CD4-positive, alpha-beta T cell treated with Interferon gamma for 1 hour (primary cell): ENCODE data around the gene TRNP1.

Source experiments
- DNase-seq: peaks from one replicate; pipeline ENCODE4 v3.0.0-alpha.2; 2020

The TRNP1 gene

DNA sequence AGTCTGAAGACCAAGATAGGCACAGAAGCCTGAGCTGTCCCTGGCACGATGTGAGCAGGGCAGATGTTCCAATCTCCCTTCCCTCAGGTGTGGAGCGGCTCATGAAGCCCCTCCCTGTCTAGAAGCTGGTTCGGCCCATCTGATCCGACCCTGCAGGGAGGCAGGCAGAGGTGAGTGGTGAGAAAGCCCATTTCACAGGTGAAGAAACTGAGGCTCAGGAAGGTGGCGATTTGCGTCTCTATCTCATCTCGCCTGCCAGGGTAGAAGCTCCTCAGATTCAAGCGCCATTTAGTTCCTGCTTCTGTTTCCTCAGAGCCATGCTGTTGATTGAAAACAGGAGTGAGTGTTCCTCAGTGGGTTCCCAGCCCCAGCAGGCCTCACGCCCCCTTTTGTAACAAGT is 36.0 kb downstream of the TRNP1 start:
- DNase-seq = no peak

DNA sequence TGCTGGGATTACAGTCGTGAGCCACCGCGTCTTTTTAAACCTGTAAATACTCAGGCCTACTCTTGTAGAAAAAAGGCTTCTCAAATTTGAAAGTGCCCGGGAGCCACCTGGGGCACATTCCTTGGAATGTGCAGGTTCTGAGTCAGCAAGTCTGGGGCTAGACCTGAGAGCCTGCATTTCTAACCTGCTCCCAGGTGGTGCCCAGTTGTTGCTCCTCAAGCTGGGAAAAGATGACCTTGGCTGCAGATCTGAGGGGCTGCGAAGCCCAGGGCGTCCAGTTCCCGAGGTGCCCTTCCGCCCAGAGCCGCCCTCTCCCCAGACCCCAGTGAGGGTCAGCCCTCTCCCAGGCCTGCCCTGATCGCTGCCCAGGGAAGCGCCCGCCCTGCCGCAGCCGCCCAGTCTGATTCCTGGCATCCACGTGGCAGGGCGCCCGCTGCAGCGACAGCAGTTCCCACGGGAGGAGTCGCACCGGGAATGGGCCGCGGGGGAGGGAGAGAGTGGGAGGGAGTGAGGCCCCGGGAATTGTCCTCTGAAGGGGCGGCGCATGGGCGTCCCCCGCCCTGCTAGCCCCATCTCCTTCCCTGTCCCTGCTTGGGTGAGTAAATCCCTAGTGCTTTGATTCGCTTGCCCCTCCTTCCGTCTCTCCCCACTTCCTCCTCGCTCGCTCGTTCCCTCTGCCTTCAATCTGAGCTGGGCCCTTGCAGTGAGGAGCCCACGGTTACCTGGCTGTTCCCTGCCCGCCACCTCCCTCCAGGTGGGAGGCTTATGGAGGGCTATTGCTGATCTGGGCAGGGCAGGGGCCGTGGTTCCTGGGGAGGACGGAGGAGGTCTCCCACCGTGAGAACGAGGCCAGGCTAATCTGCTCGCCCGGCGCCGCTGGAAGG is 38.0 kb downstream of the TRNP1 start:
- DNase-seq = no peak

DNA sequence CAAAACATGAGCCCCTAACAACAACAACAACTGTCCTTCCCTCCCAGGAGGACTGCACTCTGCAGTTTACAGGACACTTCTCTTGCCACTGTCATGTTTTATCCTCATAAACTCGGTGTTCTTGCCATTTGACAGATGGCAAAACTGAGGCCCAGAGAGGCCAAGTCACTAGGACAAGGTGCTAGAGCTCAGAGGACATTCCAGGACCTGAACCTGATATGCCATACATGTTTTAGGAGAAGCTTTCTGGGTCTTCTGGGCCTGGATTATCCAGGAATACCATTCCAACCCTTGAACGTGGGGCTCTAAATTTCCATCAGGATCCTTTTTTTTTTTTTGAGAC is 38.6 kb downstream of the TRNP1 start:
- DNase-seq = no peak

DNA sequence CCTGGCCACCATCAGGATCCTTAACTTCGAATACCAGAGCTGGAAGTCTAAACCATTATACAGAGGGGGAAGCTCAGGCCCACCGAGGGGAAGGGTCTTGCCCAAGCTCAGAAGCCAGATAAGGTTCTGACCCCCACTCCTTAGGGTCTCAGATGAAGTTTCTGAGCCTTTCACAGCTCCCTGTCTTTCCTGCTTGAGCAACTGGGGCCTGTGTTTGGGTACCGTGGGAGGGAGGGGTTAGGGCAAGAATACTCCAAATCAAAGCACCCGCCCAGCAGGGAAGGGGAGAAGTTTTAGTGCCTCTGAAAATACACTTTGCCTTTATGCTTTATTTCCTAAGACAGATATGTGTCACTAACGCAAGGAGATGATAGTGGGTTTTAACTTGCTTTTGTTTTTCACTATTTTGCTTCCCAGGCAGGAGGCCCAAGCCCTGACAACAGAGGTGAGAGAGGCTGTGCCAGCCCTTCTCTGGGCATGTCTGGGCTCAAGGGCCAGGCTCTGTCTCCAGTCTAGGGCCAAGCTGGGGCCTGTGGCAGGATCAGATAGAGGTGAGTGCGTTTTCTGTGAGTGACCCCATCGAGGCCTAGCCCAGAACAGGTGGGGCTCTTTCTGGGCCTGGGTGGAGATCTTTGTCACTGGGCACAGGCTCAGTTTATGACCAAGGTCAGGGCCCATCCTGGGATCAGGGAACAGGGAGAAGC is 39.7 kb downstream of the TRNP1 start:
- DNase-seq = no peak

DNA sequence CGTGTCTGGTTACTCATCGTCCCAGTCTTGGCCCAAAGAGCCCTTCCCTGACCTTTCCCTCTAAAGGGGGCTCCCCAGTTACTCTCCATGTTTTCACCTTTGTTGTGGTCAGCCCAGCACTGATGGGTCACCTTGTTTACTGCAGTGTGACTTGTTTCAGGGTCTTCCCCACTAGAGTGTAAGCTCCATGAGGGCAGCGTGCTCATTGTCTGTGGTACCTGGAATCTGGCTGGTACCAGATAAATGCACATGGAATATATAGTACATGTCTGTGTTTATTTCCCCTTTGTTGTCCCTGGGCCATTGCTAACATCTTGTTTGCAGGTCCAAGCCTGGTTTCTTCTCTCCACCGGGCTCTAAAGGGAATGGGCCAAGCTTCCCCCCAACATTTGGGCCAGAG is 41.9 kb downstream of the TRNP1 start:
- DNase-seq = no peak

DNA sequence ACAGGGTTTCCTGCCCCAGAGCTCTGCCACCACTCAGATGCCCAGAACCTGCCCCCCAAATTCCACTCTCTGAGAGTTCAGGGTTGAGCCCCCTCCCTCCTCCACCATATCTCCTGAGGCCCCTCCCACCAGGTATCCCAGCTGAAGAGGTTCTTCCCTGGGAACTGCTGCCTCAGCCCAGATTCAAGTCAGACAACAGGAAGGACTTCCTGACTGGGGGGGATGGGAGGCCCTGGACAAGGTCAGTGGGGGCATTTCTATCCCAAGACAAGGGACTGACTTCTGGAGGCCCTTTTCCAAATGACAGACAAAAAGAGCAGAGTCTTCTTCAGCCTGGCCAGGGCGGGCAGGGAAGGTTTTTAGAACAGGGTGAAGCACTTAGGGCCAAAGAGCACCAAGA is 43.2 kb downstream of the TRNP1 start:
- no peak for DNase-seq

DNA sequence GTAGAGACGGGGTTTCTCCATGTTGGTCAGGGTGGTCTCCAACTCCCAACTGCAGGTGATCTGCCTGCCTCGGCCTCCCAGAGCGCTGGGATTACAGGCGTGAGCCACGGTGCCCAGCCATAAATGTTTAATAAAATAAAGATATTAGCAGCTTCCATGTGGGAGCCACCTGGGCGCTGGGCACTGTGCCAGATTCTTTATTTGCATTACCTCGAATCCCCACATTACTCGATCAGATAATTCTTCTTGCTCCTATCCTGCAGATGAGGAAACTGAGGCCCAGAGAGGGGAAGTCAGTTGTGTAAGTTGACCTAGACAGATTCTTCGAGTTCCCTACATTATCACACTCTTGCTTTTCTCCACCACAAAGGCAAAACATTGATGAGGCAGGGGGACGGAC is 44.0 kb downstream of the TRNP1 start:
- DNase-seq = no peak

DNA sequence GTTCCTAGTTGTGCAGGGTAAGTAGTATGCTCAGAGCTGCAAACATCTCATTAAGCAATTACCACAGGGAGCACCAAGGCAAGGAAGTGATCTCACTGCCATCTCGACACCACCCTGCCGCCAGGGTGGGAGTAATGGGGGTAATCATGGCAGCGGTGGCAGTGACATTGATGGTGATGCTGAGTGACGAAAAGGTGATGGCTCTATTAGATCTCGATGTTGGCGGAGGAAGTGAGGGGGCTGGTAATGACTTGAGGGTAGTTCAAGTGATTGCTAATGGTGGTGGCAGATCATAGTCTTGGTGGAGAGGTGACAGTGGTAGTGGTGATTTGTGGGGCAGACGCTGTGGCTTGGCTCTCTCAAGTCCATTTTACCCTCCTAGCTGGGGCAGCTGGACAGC is 44.5 kb downstream of the TRNP1 start:
- DNase-seq = no peak

DNA sequence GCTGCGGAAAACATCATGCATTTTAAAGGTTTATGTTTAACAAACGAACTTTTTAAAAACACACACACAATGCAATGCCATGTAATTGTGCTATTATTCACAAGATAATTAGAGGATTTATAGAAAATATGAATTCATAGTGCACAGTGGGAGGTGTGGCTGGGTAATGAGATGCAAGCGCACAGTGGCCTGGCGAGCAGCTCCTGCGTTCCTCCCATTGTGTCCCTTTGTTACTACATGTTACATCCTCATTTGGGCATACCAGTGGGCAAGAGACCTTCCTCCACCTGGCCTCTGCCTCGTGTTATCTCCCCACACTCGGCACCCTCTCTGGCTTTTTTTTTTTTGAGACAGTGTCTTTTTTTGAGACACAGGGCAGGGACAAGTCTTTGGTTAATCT is 49.2 kb downstream of the TRNP1 start:
- no peak for DNase-seq

DNA sequence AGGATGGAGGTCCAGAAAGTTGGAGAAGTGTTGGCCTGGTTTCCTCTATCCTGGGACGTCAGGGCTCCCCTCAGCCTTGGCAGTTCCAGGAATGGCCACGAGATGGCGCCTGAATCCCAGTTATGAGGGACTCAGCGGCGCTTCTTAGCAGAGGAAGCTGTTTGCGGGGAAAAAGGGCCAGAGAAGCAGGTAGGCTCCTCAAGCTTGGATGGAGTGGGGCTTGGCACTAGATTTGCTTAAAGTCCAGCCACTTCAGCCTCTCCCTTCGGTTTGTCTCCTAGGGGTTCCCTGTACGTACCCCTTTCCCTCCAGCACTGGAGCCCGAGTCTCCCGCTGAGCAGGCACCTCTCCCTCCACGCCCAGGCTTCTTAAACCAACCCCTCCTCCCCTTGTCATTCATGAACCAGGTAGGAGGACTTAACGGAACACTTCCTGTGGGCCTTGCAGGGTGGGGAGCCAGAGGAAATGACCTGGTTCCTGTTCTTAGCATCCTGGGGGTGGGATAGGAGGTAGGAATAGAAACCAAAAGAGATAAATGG is 51.2 kb downstream of the TRNP1 start:
- peak; percentile 77 for DNase-seq

DNA sequence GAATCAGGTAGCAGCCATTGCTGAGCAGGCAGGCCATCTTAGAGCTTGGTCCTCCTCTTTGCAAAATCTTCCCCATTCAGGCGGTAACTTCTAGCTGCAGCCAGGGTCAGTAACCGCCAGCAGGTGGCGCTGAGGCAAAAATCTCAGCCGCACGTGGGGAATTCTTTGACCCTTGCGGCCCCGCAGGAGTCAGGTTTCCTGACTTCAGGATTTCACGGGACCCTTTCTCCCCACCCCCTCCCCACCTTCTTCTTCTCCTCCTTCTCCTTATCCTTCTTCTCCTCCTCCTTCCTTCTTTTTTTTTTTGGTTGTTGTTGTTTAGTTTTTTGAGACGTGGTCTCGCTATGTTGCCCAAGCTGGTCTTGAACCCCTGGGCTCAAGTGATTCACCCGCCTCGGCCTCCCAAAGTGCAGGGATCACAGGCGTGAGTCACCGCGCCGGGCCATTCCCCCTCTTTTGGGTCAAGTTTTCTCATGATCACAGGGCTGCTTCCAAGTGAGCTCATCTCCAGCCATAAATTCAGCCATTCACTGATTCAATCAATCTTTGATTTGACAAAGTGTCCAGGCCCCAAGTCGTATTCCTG is 52.6 kb downstream of the TRNP1 start:
- DNase-seq = peak; percentile 46

DNA sequence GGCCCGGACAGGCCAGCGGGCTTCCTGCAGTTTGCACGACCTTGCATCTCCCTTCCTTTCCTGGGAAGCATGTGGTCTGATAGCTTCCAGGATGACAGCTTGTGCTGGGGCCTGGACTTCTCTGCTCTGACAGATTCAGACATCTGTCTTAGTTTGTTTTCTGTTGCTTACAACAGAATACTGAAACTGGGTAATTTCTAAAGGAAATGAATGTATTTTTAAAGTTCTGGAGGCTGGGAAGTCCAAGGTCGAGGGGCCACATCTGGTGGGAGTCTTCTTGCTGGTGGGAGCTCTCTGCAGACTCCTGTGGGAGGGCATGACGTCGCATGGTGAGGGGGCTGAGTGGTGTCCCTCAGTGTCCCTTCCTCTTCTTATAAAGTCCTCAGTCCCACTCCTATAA is 54.4 kb downstream of the TRNP1 start:
- no peak for DNase-seq

DNA sequence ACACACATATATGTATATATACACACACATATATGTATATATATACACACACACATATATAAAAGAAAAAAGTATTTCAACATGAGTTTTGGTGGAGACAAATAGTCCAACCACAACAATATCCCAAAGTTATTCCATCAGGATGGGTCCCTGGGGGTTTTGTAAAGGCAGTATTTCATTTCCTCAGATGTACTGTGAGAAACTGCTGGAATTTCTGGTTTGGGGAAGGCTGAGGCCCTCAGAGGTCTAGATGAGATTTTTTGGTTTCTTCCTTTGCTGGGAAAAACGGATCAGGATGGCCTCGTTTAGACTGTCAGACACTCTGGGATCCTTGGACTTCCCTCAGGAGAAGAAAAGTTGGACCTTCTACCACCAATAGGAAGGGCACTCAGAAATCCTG is 55.6 kb downstream of the TRNP1 start:
- DNase-seq = no peak

DNA sequence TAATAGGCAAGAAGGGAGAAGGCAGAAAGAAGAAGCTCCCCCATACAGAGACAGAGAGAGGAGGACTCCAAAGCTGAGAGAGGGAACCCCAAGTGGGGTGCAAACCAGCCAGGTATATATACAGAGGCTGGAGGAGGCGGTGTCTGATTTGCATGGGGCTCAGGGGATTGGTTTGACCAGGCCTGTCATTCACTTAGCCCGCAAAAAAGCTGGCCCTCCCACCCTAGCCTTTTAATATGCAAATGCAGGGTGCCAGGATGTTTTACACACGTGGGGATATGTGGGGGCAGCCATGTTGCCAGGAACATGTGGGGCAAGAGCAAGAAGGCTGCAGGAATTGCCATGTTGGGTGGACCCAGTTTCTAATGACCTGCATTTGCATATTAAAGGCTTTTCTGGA is 56.1 kb downstream of the TRNP1 start:
- no peak for DNase-seq
